Epithelial cell of proximal tubule (primary cell): ENCODE results near the gene AFAP1L2. TPM values are rescaled to one million over a fixed set of nuclear protein-coding genes. Genes with fewer than 3 reads are reported as not detected.

Experiments
- DNase-seq: peaks from one replicate; pipeline ENCODE4 v3.0.0-alpha.2; 2011; ENCODE audit warnings: low read depth
- H3K4me3 ChIP-seq: 2 replicates; pipeline ENCODE4 v1.5.1; 2011; ENCODE audit warnings: low read depth, mild to moderate bottlenecking, low read length
- total RNA-seq: library from RNA; depleted of rRNA; stranded (reverse); fragments of >200 nt; gene quantifications from 2 replicates; pipeline ENCODE4 v1.2.3, GENCODE V29; 2015
- TF ChIP-seq, protein P1 (sequence below): conservative IDR thresholded peaks from 2 replicates; pipeline ENCODE4 v1.5.1; 2012; ENCODE audit warnings: low read depth, mild to moderate bottlenecking, low read length

The AFAP1L2 gene
- total RNA-seq, 1 donor from 2014 or later = 14.2 TPM

DNA sequence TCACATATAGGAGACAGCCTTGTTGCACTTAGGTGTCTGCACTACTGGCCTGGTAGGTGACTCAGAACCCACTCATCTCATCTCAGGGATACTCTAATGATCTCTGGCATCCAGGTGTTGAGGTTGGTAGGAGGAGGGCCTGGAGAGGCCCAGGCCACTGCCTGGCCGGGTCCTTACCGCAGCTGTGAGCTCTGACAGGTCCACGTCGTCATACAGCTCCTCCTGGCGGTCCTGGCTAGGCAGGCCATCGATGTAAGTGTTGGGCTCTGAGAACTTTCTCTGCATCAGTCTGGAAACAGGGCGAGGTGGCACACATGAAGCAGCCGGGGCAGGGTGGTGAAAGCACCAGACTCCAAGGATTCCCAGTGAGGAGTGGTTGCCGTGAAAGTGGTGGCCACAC is 103.1 kb downstream of the AFAP1L2 start:
- TF ChIP-seq, protein P1, sequence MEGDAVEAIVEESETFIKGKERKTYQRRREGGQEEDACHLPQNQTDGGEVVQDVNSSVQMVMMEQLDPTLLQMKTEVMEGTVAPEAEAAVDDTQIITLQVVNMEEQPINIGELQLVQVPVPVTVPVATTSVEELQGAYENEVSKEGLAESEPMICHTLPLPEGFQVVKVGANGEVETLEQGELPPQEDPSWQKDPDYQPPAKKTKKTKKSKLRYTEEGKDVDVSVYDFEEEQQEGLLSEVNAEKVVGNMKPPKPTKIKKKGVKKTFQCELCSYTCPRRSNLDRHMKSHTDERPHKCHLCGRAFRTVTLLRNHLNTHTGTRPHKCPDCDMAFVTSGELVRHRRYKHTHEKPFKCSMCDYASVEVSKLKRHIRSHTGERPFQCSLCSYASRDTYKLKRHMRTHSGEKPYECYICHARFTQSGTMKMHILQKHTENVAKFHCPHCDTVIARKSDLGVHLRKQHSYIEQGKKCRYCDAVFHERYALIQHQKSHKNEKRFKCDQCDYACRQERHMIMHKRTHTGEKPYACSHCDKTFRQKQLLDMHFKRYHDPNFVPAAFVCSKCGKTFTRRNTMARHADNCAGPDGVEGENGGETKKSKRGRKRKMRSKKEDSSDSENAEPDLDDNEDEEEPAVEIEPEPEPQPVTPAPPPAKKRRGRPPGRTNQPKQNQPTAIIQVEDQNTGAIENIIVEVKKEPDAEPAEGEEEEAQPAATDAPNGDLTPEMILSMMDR = no peak
- H3K4me3 ChIP-seq = no peak overlapping the region
- no peak for DNase-seq

DNA sequence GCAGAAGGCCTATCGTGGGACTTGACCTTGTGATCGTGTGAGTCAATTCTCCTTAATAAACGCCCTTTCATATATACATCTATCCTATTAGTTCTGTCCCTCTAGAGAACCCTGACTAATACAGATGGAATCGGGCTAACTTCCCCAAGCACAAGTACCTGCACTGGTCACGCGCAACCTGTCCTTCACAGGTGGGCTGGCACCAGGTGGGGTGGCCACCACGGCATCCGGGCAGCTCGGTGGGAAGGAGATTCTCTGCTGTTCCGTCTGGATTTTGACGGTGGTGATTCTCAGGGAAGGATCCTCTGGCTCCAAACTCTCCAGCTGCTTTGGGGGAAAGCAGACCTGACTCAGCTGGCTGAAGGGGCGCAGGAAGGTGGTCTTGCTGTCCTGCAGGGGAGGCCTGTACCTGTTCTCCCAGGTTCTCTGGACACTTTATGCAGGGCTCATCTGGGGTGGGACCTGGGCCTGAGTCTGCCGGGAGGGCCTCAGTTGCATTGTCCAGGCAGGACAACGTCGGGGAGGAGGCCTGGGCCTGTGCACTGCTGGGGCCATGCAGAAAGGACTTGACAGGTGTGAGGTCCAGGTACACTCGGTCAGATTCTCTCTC is 104.2 kb downstream of the AFAP1L2 start:
- DNase-seq = no peak
- no peak overlapping the region for H3K4me3 ChIP-seq
- TF ChIP-seq, protein P1 = no peak

DNA sequence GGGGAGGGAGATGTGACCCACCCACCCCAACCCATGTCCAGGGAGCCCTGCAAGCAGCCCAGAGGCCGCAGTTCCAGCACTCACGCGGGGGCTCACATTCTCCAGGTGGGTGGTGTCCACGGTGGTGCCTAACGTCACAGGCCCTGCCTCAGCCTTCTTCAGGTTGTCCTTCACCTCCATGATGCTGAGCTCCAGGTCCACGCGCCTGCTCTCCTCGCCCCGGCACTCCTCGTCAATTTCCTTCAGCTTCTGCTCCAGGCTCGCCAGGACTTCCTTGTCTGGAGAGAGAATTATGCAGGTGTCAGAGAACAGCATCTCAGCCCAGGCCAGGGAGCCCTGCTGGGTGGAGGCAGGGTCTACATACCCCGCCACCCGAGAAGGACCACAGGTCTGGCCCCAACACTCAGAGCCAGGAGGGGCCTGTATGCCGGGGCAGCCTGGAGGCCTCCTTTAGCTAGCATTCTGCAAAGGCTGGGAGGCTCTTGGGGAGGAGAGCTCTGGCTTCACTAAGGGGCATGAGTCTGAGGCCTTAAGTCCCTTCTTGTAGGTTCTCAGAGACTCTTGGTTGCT is 107.1 kb downstream of the AFAP1L2 start:
- no peak for DNase-seq
- TF ChIP-seq, protein P1 = no peak
- H3K4me3 ChIP-seq = no peak overlapping the region

DNA sequence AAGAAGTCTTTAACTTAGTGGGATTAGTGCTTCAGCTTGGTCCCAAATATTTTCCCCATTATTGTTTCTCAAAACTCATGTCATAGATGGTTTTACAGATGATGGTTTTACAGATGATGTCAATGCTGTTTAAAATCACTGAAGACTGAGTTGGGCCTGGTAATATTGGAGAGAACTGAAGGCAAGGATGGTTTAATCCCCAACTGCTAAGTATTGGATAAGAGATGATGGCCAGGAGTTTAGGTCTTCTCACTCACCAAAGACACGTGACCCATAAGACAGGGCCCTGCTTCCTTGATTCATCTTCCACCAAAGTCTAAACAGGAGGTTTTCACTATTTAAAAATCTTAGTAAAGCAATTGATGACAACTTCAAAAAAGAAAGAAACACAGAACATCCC is 108.9 kb downstream of the AFAP1L2 start:
- no peak overlapping the region for H3K4me3 ChIP-seq
- TF ChIP-seq, protein P1 = no peak

DNA sequence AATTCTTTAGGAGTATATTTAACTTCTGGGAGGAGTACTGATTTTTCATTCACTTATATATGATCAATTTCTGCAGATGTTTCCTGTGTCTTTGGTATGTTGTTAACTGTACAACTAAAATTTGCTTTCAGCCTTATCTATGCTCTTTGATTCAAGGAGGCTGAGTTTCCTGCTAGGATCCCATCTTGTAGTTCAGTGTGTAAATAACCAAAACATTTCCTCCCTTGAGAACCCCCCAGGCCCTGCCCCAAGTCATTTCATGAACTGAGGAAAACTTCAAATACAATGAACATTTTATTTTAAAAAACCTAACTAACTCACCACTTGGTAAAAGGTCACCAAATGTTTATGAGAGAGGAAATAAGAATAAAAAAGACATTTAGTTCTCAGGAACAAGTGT is 109.8 kb downstream of the AFAP1L2 start:
- TF ChIP-seq, protein P1 = no peak
- DNase-seq = no peak
- no peak overlapping the region for H3K4me3 ChIP-seq

More for the DNA sequence above, 108.9 kb downstream of the AFAP1L2 start:
- DNase-seq = no peak

DNA sequence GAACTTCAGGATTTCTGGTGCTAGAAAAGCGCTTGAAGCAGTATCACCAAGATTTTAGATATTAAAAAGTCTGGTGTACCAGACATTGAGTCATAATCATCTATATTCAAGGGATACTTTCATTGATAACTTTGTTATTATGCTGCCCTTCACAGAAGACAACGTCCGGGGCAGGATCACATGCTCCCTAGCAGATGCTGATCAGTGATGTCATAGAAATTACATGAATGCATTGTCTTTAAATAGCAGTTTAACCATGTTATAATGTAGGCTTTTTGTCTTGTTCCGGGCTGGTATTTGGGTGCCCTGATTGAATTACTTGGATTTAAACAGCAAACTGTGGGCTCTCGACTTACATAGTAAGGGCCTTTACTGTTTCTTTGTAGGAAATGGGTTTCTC is 111.2 kb downstream of the AFAP1L2 start:
- H3K4me3 ChIP-seq = no peak overlapping the region
- DNase-seq = no peak
- TF ChIP-seq, protein P1 = no peak

DNA sequence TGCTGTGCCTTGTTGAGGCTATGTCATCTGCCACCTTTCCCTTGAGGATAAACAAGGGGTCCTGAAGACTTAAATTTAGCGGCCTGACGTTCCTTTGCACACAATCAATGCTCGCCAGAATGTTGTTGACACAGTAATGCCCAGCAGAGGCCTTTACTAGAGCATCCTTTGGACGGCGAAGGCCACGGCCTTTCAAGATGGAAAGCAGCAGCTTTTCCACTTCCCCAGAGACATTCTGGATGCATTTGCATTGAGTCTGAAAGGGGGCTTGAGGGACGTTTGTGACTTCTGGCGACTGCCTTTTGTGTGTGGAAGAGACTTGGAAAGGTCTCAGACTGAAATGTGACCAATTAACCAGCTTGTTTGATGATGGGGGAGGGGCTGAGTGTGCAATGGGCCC is 112.8 kb downstream of the AFAP1L2 start:
- H3K4me3 ChIP-seq = no peak overlapping the region
- DNase-seq = no peak
- TF ChIP-seq, protein P1 = no peak
